Aorta (tissue), 5 donors: ENCODE results near the gene MAPK8IP1. TPM values are rescaled to one million over a fixed set of nuclear protein-coding genes. Genes with fewer than 3 reads are reported as not detected.

ENCODE experiments used
- ATAC-seq: fragments of 200-7000 bp; cut with Tn5 transposase; one replicate; pipeline ENCODE4 v1.9.1; 2022; ENCODE audit warnings: moderate library complexity; ENCODE audit not compliant: low FRiP score
- DNase-seq, 2 donors: peaks; one replicate each; pipeline ENCODE4 v3.0.0-alpha.2; 2020
- H3K27ac ChIP-seq, 2 donors: one replicate each; pipeline ENCODE4 v1.5.1; 2013; ENCODE audit warnings: low read length in 2 of 2, mild to moderate bottlenecking in 2 of 2, moderate library complexity in 2 of 2, control low read depth in 1 of 2, inconsistent platforms in 1 of 2, low read depth in 1 of 2
- H3K27me3 ChIP-seq, 2 donors: one replicate each; pipeline ENCODE4 v1.6.1; 2013; ENCODE audit warnings: control low read depth in 1 of 2, low read length in 1 of 2, mild to moderate bottlenecking in 1 of 2, moderate library complexity in 1 of 2; ENCODE audit not compliant: insufficient read depth in 2 of 2, control insufficient read depth in 1 of 2
- H3K36me3 ChIP-seq, 2 donors: one replicate each; pipeline ENCODE4 v1.6.1; 2013; ENCODE audit warnings: control low read depth in 1 of 2, low read length in 1 of 2, mild to moderate bottlenecking in 1 of 2; ENCODE audit not compliant: insufficient read depth in 2 of 2, control insufficient read depth in 1 of 2
- H3K4me1 ChIP-seq, 2 donors: one replicate each; pipeline ENCODE4 v1.6.1; 2013; ENCODE audit warnings: low read length in 2 of 2, control low read depth in 1 of 2, mild to moderate bottlenecking in 1 of 2, moderate library complexity in 1 of 2; ENCODE audit not compliant: insufficient read depth in 2 of 2, control insufficient read depth in 1 of 2
- H3K4me3 ChIP-seq, 2 donors: one replicate each; pipeline ENCODE4 v1.5.1; 2013; ENCODE audit warnings: low read length in 2 of 2, control low read depth in 1 of 2, mild to moderate bottlenecking in 1 of 2
- H3K9me3 ChIP-seq: one replicate; pipeline ENCODE4 v1.6.1; 2013; ENCODE audit warnings: mild to moderate bottlenecking, low read length; ENCODE audit not compliant: control insufficient read depth
- WGBS, 2 donors: extraction: QIAGEN DNeasy Blood & Tissue Kit; methylation state at CpG; one replicate each; pipeline ENCODE4 v1.1.7; 2013; 5-methylcytosine and 5-hydroxymethylcytosine counted together
- intact Hi-C, 2 donors: fragments of 100-400 bp; cut with DNase I; formaldehyde crosslinking; loops; one replicate each; pipeline versions ENCODE4 v1.14.2 to v1.15.0; 2022
- polyA plus RNA-seq, 2 donors: library from polyadenylated mRNA; stranded (reverse); fragments of 200-250 nt; gene quantifications; one replicate each; pipeline ENCODE4 v1.2.3, GENCODE V29; 2013
- total RNA-seq, 2 donors: library from RNA; stranded (reverse); fragmentation: NEBNext Ultra II Directional; extraction: Animal tissue kit (Norgen Biotek cat#: 25700); gene quantifications; one replicate each; pipeline ENCODE4 v1.2.1, GENCODE V29; 2021
- donor health status: healthy with polysubstance abuse.
- donor health status: Bipolar disorder and iron deficiency.
- donor health status: DM: no; HTN: no; CAD: no.
- donor health status: DM: no; HTN: no; CAD: no.
- donor health status: DM: yes; HTN: yes; CAD: no.

Gene MAPK8IP1
- total and polyA plus RNA-seq, 4 donors = 1.6 to 7.8 (median 6.0) TPM

- no peaks in the 10 kb centered on the region for H3K9me3 ChIP-seq
- DNase-seq (no peak), ATAC-seq (no peak)
- no peaks in the 10 kb centered on the region for H3K4me1 ChIP-seq
- intact Hi-C loops = no loop called here
- H3K27ac ChIP-seq = no peak overlapping the region
- WGBS, 2 donors = 86 to 87% methylated on average over 12 of the region's 12 CpGs
- peaks cover 3 to 10% of the 10 kb centered on the region in 2 donors for H3K36me3 ChIP-seq
- H3K27me3 ChIP-seq = no peaks in the 10 kb centered on the region
- H3K4me3 ChIP-seq = no peak overlapping the region
These were observed 49.3 kb downstream of the MAPK8IP1 start for GRCh38 chr11:45934580-45935318.

DNA sequence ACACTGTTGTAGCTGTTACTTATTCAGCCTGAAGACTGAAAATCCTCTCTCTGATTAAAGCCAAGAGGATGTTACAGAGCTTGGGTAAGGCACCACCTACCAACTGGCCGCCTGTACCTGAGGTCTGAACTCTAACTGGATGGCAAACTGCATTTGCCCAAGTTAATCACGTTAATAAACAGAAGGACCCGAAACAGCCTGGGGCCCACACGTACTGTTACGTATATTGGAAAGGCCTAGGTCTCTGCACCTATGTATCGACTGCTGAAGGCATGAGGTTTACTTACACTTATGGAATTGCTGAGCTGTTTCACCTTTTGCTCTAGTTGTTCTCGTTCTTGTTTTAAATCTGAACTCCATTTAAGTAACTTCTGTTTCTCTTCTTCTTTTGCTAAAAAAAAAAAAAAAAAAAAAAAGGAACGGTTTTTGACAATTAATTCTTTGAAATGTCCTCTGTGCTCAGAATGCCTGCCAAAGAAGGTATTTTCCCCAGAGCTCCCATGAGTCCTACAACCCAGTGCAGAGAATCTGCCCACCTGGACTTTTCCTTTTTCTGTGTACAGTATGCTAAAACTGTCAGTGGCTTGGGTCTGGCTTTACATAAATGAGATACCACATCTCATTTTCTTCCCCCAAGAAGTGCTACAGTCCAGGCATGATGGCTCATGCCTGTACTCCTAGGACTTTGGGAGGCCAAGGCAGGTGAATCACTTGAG is 50.1 kb downstream of the MAPK8IP1 start:
- Histone ChIP-seq H3K4me1 (no peaks in the 10 kb centered on the region), H3K27ac (no peak overlapping the region), H3K27me3 (no peaks in the 10 kb centered on the region), H3K36me3 (peaks cover 3 to 10% of the 10 kb centered on the region in 2 donors), H3K9me3 (no peaks in the 10 kb centered on the region), H3K4me3 (no peak overlapping the region)
- DNase-seq (no peak), ATAC-seq (no peak)
- WGBS, 2 donors = 90 to 91% methylated on average over 8 of the region's 8 CpGs
- intact Hi-C loops = no loop called here

GRCh38 chr11:45936511-45937054 is 51.1 kb downstream of the MAPK8IP1 start:
- no peak overlapping the region for H3K4me3 ChIP-seq
- H3K4me1 ChIP-seq = no peaks in the 10 kb centered on the region
- H3K27ac ChIP-seq = no peak overlapping the region
- intact Hi-C loops = no loop called here
- DNase-seq = no peak
- no peaks in the 10 kb centered on the region for H3K27me3 ChIP-seq
- WGBS, 2 donors = 91 to 93% methylated on average over 4 of the region's 4 CpGs
- H3K9me3 ChIP-seq = no peaks in the 10 kb centered on the region
- H3K36me3 ChIP-seq = peaks cover 3 to 10% of the 10 kb centered on the region in 2 donors
- ATAC-seq = no peak

DNA sequence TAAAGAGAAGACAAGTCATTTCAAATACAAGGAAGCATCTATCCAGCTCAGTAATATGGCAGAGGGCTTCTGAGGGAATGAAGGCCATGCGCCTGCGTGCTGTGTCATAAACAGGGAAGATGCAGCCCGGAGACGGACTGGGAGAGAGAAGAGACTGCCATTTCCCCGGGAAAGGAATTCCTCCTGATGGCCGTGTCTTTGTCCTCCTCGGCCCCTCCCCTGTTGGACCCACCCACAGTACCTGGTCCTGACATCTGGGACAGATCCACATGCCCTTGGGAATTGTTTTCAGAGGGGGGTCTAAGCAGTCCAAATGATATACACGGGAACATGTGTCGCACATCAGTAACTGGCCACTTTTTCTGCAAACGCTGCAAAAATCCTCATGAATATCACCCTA is 52.5 kb downstream of the MAPK8IP1 start:
- DNase-seq (no peak), ATAC-seq (no peak)
- peaks cover 10% of the 10 kb centered on the region in 2 donors for H3K36me3 ChIP-seq
- H3K4me1 ChIP-seq = no peaks in the 10 kb centered on the region
- intact Hi-C loops = no loop called here
- H3K4me3 ChIP-seq = no peak overlapping the region
- no peaks in the 10 kb centered on the region for H3K27me3 ChIP-seq
- H3K27ac ChIP-seq = no peak overlapping the region
- 89 to 92% methylated on average over 10 of the region's 10 CpGs for WGBS, 2 donors
- no peaks in the 10 kb centered on the region for H3K9me3 ChIP-seq

GRCh38 chr11:45939836-45940235 is 54.4 kb downstream of the MAPK8IP1 start:
- Histone ChIP-seq H3K4me1 (no peaks in the 10 kb centered on the region), H3K36me3 (peaks cover 6 to 9% of the 10 kb centered on the region in 2 donors), H3K4me3 (no peak overlapping the region), H3K27me3 (no peaks in the 10 kb centered on the region), H3K27ac (no peak overlapping the region), H3K9me3 (no peaks in the 10 kb centered on the region)
- intact Hi-C loops = no loop called here
- WGBS, 2 donors = 76% methylated on average over 2 of the region's 2 CpGs
- DNase-seq (no peak), ATAC-seq (no peak)

GRCh38 chr11:45941285-45941684 is 55.8 kb downstream of the MAPK8IP1 start:
- WGBS, 2 donors = 93 to 96% methylated on average over 4 of the region's 4 CpGs
- no peak overlapping the region for H3K27ac ChIP-seq
- no peaks in the 10 kb centered on the region for H3K9me3 ChIP-seq
- no peak overlapping the region for H3K4me3 ChIP-seq
- intact Hi-C loops = no loop called here
- DNase-seq = no peak
- H3K36me3 ChIP-seq = peaks cover 7 to 10% of the 10 kb centered on the region in 2 donors
- H3K27me3 ChIP-seq = no peaks in the 10 kb centered on the region
- no peaks in the 10 kb centered on the region for H3K4me1 ChIP-seq
- ATAC-seq = no peak

DNA sequence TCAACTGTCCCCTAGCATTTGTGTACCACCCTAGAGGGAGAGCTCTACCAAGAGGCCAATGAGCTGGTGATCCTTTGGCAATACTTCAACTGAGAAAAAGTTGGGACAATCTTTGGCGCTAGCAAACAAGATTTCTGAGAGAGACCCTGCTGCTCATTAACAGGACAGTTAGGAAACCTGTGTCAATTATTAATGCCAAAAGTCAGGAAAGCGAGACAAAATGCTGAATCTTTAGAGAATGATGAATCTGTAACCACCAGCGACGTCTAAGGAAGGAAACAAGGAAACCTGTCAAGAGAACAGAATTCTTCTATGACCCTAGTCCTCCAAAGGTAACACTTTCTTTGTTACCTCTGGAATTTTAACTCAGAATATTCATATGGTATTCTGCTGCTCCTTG is 56.9 kb downstream of the MAPK8IP1 start:
- no peak overlapping the region for H3K4me3 ChIP-seq
- H3K27me3 ChIP-seq = no peaks in the 10 kb centered on the region
- no peak overlapping the region for H3K27ac ChIP-seq
- 94 to 97% methylated on average over 4 of the region's 4 CpGs for WGBS, 2 donors
- DNase-seq (no peak), ATAC-seq (no peak)
- intact Hi-C loops = no loop called here
- no peaks in the 10 kb centered on the region for H3K4me1 ChIP-seq
- H3K9me3 ChIP-seq = no peaks in the 10 kb centered on the region
- H3K36me3 ChIP-seq = peaks cover 7 to 10% of the 10 kb centered on the region in 2 donors

- H3K9me3 ChIP-seq = no peaks in the 10 kb centered on the region
- ATAC-seq (no peak), DNase-seq (no peak)
- peaks cover 15 to 16% of the 10 kb centered on the region in 2 donors for H3K36me3 ChIP-seq
- H3K27me3 ChIP-seq = no peaks in the 10 kb centered on the region
- intact Hi-C loops = no loop called here
- H3K4me1 ChIP-seq = no peaks in the 10 kb centered on the region
- H3K4me3 ChIP-seq = no peak overlapping the region
- 45 to 47% methylated on average over 3 of the region's 3 CpGs for WGBS, 2 donors
- H3K27ac ChIP-seq = no peak overlapping the region
These were observed 60.0 kb downstream of the MAPK8IP1 start for GRCh38 chr11:45945397-45945999.
